ENCODE data around the gene CNTN6.

Gene CNTN6

GRCh38 chr3:1092771-1093170 is at the start of gene CNTN6:
CNTN6 (plus strand) TSS chr3:1093024; CDS start chr3:1148009, 54,985 bp downstream.
- Histone ChIP-seq H3K4me1 (ENCODE audit: control insufficient read depth, insufficient read depth, low read length) (no peaks in the 10 kb centered on the region), H3K9me3 (ENCODE audit: control insufficient read depth, insufficient read depth, low read depth, low read length) (no peaks in the 10 kb centered on the region), H3K4me3 (ENCODE audit: low read depth, low read length) (no peak within 1 kb of the TSS), H3K27ac (ENCODE audit: extremely low read depth, low read depth, low read length) (no peak within 1 kb of the TSS), H3K36me3 (ENCODE audit: control insufficient read depth in 2 of 2, insufficient read depth in 1 of 2, low read length in 2 of 2) (no peaks in the 10 kb centered on the region)
- TF ChIP-seq, protein P1, sequence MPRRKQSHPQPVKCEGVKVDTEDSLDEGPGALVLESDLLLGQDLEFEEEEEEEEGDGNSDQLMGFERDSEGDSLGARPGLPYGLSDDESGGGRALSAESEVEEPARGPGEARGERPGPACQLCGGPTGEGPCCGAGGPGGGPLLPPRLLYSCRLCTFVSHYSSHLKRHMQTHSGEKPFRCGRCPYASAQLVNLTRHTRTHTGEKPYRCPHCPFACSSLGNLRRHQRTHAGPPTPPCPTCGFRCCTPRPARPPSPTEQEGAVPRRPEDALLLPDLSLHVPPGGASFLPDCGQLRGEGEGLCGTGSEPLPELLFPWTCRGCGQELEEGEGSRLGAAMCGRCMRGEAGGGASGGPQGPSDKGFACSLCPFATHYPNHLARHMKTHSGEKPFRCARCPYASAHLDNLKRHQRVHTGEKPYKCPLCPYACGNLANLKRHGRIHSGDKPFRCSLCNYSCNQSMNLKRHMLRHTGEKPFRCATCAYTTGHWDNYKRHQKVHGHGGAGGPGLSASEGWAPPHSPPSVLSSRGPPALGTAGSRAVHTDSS (tag by site-specific recombination; IDR thresholded peaks at IDR 0.05) = no peak
- TF ChIP-seq ZNF610 (tag by site-specific recombination; IDR thresholded peaks at IDR 0.05; ENCODE audit: borderline replicate concordance) (no peak), ZNF530 (tag by site-specific recombination; IDR thresholded peaks at IDR 0.05; ENCODE audit: low read depth) (no peak), ZSCAN23 (tag by site-specific recombination; IDR thresholded peaks at IDR 0.05) (no peak), REPIN1 (tag by site-specific recombination; IDR thresholded peaks at IDR 0.05; ENCODE audit: low read depth) (no peak), ZNF747 (tag by site-specific recombination; IDR thresholded peaks at IDR 0.05) (no peak), ZSCAN4 (tag by site-specific recombination; IDR thresholded peaks at IDR 0.05) (no peak), ZNF114 (tag by site-specific recombination; IDR thresholded peaks at IDR 0.05) (no peak), ZNF394 (tag by site-specific recombination; IDR thresholded peaks at IDR 0.05; ENCODE audit: borderline replicate concordance) (no peak), TCF7L2 (IDR thresholded peaks at IDR 0.05; ENCODE audit: borderline replicate concordance, low read depth, low read length) (no peak), ZNF48 (tag by site-specific recombination; IDR thresholded peaks at IDR 0.05) (no peak), ZNF768 (tag by site-specific recombination; IDR thresholded peaks at IDR 0.05) (no peak), ZNF544 (tag by site-specific recombination; IDR thresholded peaks at IDR 0.05) (no peak), ZNF521 (tag by site-specific recombination; IDR thresholded peaks at IDR 0.05) (no peak), ZSCAN5A (tag by site-specific recombination; IDR thresholded peaks at IDR 0.05) (no peak), ZNF274 (IDR thresholded peaks at IDR 0.05; ENCODE audit: low read length) (no peak), ZNF274 (tag by site-specific recombination; IDR thresholded peaks at IDR 0.05; ENCODE audit: borderline replicate concordance) (no peak), ZNF426 (tag by site-specific recombination; IDR thresholded peaks at IDR 0.05) (no peak)
- TF ChIP-seq, protein P2, sequence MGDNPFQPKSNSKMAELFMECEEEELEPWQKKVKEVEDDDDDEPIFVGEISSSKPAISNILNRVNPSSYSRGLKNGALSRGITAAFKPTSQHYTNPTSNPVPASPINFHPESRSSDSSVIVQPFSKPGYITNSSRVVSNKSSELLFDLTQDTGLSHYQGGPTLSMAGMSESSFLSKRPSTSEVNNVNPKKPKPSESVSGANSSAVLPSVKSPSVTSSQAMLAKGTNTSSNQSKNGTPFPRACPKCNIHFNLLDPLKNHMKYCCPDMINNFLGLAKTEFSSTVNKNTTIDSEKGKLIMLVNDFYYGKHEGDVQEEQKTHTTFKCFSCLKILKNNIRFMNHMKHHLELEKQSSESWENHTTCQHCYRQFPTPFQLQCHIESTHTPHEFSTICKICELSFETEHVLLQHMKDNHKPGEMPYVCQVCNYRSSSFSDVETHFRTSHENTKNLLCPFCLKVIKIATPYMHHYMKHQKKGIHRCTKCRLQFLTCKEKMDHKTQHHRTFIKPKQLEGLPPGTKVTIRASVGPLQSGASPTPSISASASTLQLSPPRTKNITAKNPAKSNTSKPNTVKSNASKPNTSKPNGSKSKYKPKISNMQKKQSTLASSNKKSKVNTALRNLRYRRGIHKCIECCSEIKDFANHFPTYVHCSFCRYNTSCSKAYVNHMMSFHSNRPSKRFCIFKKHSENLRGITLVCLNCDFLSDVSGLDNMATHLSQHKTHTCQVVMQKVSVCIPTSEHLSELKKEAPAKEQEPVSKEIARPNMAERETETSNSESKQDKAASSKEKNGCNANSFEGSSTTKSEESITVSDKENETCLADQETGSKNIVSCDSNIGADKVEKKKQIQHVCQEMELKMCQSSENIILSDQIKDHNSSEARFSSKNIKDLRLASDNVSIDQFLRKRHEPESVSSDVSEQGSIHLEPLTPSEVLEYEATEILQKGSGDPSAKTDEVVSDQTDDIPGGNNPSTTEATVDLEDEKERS (tag by site-specific recombination; IDR thresholded peaks at IDR 0.05) = no peak
- TF ChIP-seq, protein P3, sequence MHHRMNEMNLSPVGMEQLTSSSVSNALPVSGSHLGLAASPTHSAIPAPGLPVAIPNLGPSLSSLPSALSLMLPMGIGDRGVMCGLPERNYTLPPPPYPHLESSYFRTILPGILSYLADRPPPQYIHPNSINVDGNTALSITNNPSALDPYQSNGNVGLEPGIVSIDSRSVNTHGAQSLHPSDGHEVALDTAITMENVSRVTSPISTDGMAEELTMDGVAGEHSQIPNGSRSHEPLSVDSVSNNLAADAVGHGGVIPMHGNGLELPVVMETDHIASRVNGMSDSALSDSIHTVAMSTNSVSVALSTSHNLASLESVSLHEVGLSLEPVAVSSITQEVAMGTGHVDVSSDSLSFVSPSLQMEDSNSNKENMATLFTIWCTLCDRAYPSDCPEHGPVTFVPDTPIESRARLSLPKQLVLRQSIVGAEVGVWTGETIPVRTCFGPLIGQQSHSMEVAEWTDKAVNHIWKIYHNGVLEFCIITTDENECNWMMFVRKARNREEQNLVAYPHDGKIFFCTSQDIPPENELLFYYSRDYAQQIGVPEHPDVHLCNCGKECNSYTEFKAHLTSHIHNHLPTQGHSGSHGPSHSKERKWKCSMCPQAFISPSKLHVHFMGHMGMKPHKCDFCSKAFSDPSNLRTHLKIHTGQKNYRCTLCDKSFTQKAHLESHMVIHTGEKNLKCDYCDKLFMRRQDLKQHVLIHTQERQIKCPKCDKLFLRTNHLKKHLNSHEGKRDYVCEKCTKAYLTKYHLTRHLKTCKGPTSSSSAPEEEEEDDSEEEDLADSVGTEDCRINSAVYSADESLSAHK (tag by site-specific recombination; IDR thresholded peaks at IDR 0.05) = no peak
- ChIA-PET POLR2A (no interaction called here), CTCF (no interaction called here)

Data from HEK293 (cell line).